SK-N-SH treated with all-trans-retinoic acid at 6 μM for 48 hours (cell line): Measurements from ENCODE around the gene STYX.

Experiments
- CREB5 ChIP-seq: fragments of 250-450 bp; sonication (Bioruptor Pico); IDR thresholded peaks from 2 replicates; pipeline ENCODE4 v1.5.1; 2020; ENCODE audit warnings: low read depth, mild to moderate bottlenecking, moderate library complexity
- GLIS3 ChIP-seq: fragments of 250-450 bp; sonication (Bioruptor Pico); IDR thresholded peaks from 2 replicates; pipeline ENCODE4 v1.5.0; 2020; ENCODE audit warnings: mild to moderate bottlenecking, moderate library complexity
- ISL1 ChIP-seq: fragments of 250-450 bp; sonication (Bioruptor Pico); IDR thresholded peaks from 2 replicates; pipeline ENCODE4 v2.1.2; 2022; ENCODE audit warnings: mild to moderate bottlenecking, moderate library complexity
- PATZ1 ChIP-seq: fragments of 250-450 bp; sonication (Bioruptor Pico); IDR thresholded peaks from 2 replicates; pipeline ENCODE4 v1.8.0; 2020; ENCODE audit warnings: mild to moderate bottlenecking, moderate library complexity, borderline replicate concordance
- POU6F1 ChIP-seq: fragments of 250-450 bp; sonication (Bioruptor Pico); IDR thresholded peaks from 2 replicates; pipeline ENCODE4 v1.8.0; 2021; ENCODE audit warnings: low read depth, mild to moderate bottlenecking, moderate library complexity, borderline replicate concordance
- PPARA ChIP-seq: fragments of 250-450 bp; sonication (Bioruptor Pico); IDR thresholded peaks from 2 replicates; pipeline ENCODE4 v1.5.0; 2020; ENCODE audit warnings: mild to moderate bottlenecking, borderline replicate concordance
- SNAI2 ChIP-seq: fragments of 250-450 bp; sonication (Bioruptor Pico); IDR thresholded peaks from 2 replicates; pipeline ENCODE4 v1.5.0; 2020; ENCODE audit warnings: mild to moderate bottlenecking, moderate library complexity
- TOX ChIP-seq: fragments of 250-450 bp; sonication (Bioruptor Pico); IDR thresholded peaks from 2 replicates; pipeline ENCODE4 v1.8.0; 2021; ENCODE audit warnings: mild to moderate bottlenecking, moderate library complexity, borderline replicate concordance
- TSHZ2 ChIP-seq: fragments of 250-450 bp; sonication (Bioruptor Pico); IDR thresholded peaks from 2 replicates; pipeline ENCODE4 v1.5.0; 2020; ENCODE audit warnings: mild to moderate bottlenecking, moderate library complexity
- ZC3H10 ChIP-seq: fragments of 250-450 bp; sonication (Bioruptor Pico); IDR thresholded peaks from 2 replicates; pipeline ENCODE4 v1.5.1; 2021; ENCODE audit warnings: mild to moderate bottlenecking, moderate library complexity
- ZFP3 ChIP-seq: fragments of 250-450 bp; sonication (Bioruptor Pico); IDR thresholded peaks from 2 replicates; pipeline ENCODE4 v1.5.0; 2020; ENCODE audit warnings: mild to moderate bottlenecking, moderate library complexity
- ZFP30 ChIP-seq: fragments of 450-650 bp; formaldehyde crosslinking; IDR thresholded peaks from 2 replicates; pipeline ENCODE4 v1.5.0; 2022; ENCODE audit warnings: mild to moderate bottlenecking, moderate library complexity
- ZNF8 ChIP-seq: fragments of 450-650 bp; formaldehyde crosslinking; IDR thresholded peaks from 2 replicates; pipeline ENCODE4 v1.5.0; 2020; ENCODE audit warnings: mild to moderate bottlenecking, moderate library complexity

- TF ChIP-seq CREB5 (CRISPR knock-in tag), result no peak
- TF ChIP-seq ZNF8 (CRISPR knock-in tag), result no peak
- no peak for TF ChIP-seq TSHZ2 (CRISPR knock-in tag)
- TF ChIP-seq PATZ1 (CRISPR knock-in tag), result no peak
- no peak for TF ChIP-seq ZC3H10 (CRISPR knock-in tag)
- TF ChIP-seq TOX (CRISPR knock-in tag), result no peak
- no peak for TF ChIP-seq SNAI2 (CRISPR knock-in tag)
- TF ChIP-seq GLIS3 (CRISPR knock-in tag), result no peak
- no peak for TF ChIP-seq ISL1 (CRISPR knock-in tag)
- no peak for TF ChIP-seq POU6F1 (CRISPR knock-in tag)
- no peak for TF ChIP-seq PPARA (CRISPR knock-in tag)
- no peak for TF ChIP-seq ZFP3 (CRISPR knock-in tag)
- TF ChIP-seq ZFP30 (CRISPR knock-in tag), result no peak
Measured at GRCh38 chr14:52693036-52693435, 36.9 kb upstream of the STYX start.
